Heart left ventricle (tissue), 16 donors: ENCODE results near the gene GFY. TPM values are rescaled to one million over a fixed set of nuclear protein-coding genes. Genes with fewer than 3 reads are reported as not detected.
"Not testable (repeated sequence)": the region's sequence is repeated elsewhere in the genome, so short reads cannot be mapped to it uniquely, and the experiment has no call there.

ENCODE experiments used
- ATAC-seq, 4 donors: fragments of 200-7000 bp; cut with Tn5 transposase; one replicate each; pipeline ENCODE4 v1.9.1; 2020 to 2022; ENCODE audit warnings: moderate library complexity in 4 of 4, mild to moderate bottlenecking in 3 of 4, moderate number of reproducible peaks in 1 of 4
- DNase-seq, 5 donors: peaks; one replicate each; pipeline ENCODE4 v3.0.0-alpha.2; 2020
- H3K27ac ChIP-seq, 12 donors: fragments of 200-600 bp; sonication (generic) in 4 of 12; one replicate each; pipeline versions ENCODE4 v1.5.0 to v1.8.0; 2016 to 2022; ENCODE audit warnings: mild to moderate bottlenecking in 2 of 12
- H3K27me3 ChIP-seq, 9 donors: fragments of 200-600 bp; sonication (generic) in 2 of 9; one replicate each; pipeline versions ENCODE4 v1.5.1 to v1.8.0; 2016 to 2022; ENCODE audit warnings: mild to moderate bottlenecking in 3 of 9
- H3K36me3 ChIP-seq, 9 donors: fragments of 200-600 bp; sonication (generic) in 2 of 9; one replicate each; pipeline versions ENCODE4 v1.5.0 to v1.8.0; 2018 to 2022; ENCODE audit warnings: mild to moderate bottlenecking in 2 of 9
- H3K4me1 ChIP-seq, 12 donors: fragments of 200-600 bp; sonication (generic) in 4 of 12; one replicate each; pipeline versions ENCODE4 v1.5.0 to v1.8.0; 2016 to 2022; ENCODE audit warnings: mild to moderate bottlenecking in 3 of 12
- H3K4me3 ChIP-seq, 12 donors: fragments of 200-600 bp; sonication (generic) in 4 of 12; one replicate each; pipeline versions ENCODE4 v1.5.0 to v1.8.0; 2017 to 2022; ENCODE audit warnings: mild to moderate bottlenecking in 9 of 12, moderate library complexity in 4 of 12
- H3K9me3 ChIP-seq, 12 donors: fragments of 200-600 bp; sonication (generic) in 4 of 12; one replicate each; pipeline versions ENCODE4 v1.5.0 to v1.8.0; 2016 to 2022; ENCODE audit warnings: mild to moderate bottlenecking in 1 of 12
- POLR2A ChIP-seq, 2 donors: fragments of 450-650 bp; IDR thresholded peaks; one replicate each; pipeline ENCODE4 v1.6.1; 2017; ENCODE audit warnings: antibody characterized with exemption in 2 of 2, mild to moderate bottlenecking in 2 of 2, moderate library complexity in 2 of 2
- WGBS, 4 donors: extraction: QIAGEN DNeasy Blood & Tissue Kit in 2 of 4; methylation state at CpG; one replicate each; pipeline versions ENCODE4 v1.1.5 to v1.1.7; 2013 to 2018; 5-methylcytosine and 5-hydroxymethylcytosine counted together
- intact Hi-C, 10 donors: fragments of 100-400 bp; cut with DNase I; formaldehyde crosslinking; loops; one replicate each; pipeline versions ENCODE4 v1.11.1 to v1.14.2; 2022
- polyA plus RNA-seq, 2 donors: library from polyadenylated mRNA; stranded (reverse); fragments of 200-250 nt; gene quantifications; one replicate each; pipeline ENCODE4 v1.2.3, GENCODE V29; 2013
- total RNA-seq, 9 donors: library from RNA; depleted of rRNA in 2 of 9; stranded (reverse); fragments of >200 nt in 2 of 9; fragmentation: NEBNext Ultra II Directional in 3 of 9; extraction: Animal tissue kit (Norgen Biotek cat#: 25700) in 3 of 9; gene quantifications; one replicate each; pipeline versions ENCODE4 v1.1.0 to v1.2.4, GENCODE V29; 2016 to 2023
- TF ChIP-seq, protein P1 (sequence below), 12 donors: fragments of 200-600 bp; sonication (generic) in 4 of 12; IDR thresholded peaks; one replicate each; pipeline versions ENCODE4 v1.5.0 to v1.8.0; 2018 to 2022; ENCODE audit warnings: antibody characterized with exemption in 12 of 12, mild to moderate bottlenecking in 5 of 12
- donor health status: ischemic (EF 13 %, LVEDD 7.1; RV severe dilation, severe dysfunction).
- donor health status: healthy with polysubstance abuse.
- donor health status: DM: no; HTN: yes; CAD: no.
- donor health status: DM: no; HTN: no; CAD: no.
- donor health status: ischemic (EF 25% LVEDD 6.9; RV normal size, moderate dysfunction).
- donor health status: ischemic (EF 25% LVEDD 5.7; RV mildly dilated, moderate dysfunction).
- donor health status: healthy.
- donor health status: DM: yes; HTN: yes; CAD: no.
- donor health status: ischemic (EF 35%, LVEDD 5.7; RV mildly dilated, moderate dysfunction).
- donor health status: nonischemic (EF 11% LVEDD 7.7; RV severe dilation, severe dysfunction).
- donor health status: DM: yes; HTN: yes; CAD: no.
- donor health status: PGD.
- donor health status: ischemic (EF 29% LVEDD 5.4; RV normal size, mild dysfunction).
- donor health status: nonischemic (EF 23%, LVEDD 6.1; RV moderate dilation, normal function).

GFY gene
- total and polyA plus RNA-seq, 11 donors = 0.12 TPM; not detected in 10

DNA sequence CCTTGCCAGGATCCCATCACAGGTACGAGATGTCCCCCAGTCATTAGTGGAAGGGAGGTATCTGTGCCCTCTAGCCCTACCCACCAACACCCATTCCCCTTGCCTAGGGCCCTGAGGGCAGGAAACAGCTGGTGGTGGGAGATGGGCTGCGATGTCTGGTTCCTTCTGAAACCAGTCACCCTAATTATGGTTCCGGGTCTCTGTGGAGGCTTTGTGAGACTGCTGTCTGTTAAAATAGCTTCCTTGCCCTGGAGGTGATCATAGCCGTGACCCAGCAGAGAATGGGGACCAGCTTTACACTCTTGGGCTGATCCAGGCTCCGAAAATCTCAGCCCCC is 33.3 kb downstream of the GFY start:
- WGBS, 4 donors = 88 to 97% (median 91%) methylated on average over 3 to 5 of the region's 5 CpGs
- H3K27ac ChIP-seq = peak overlapping the region in 6 of 12 donors; percentile 8 to 79 (median 42)
- H3K4me1 ChIP-seq = peaks cover 0 to 35% (median 8%) of the 10 kb centered on the region in 12 donors
- intact Hi-C loops = no loop called here
- DNase-seq (no peak), ATAC-seq (no peak)
- H3K27me3 ChIP-seq = no peaks in the 10 kb centered on the region
- no peak for TF ChIP-seq POLR2A (IDR thresholded peaks at IDR 0.05)
- TF ChIP-seq, protein P1, sequence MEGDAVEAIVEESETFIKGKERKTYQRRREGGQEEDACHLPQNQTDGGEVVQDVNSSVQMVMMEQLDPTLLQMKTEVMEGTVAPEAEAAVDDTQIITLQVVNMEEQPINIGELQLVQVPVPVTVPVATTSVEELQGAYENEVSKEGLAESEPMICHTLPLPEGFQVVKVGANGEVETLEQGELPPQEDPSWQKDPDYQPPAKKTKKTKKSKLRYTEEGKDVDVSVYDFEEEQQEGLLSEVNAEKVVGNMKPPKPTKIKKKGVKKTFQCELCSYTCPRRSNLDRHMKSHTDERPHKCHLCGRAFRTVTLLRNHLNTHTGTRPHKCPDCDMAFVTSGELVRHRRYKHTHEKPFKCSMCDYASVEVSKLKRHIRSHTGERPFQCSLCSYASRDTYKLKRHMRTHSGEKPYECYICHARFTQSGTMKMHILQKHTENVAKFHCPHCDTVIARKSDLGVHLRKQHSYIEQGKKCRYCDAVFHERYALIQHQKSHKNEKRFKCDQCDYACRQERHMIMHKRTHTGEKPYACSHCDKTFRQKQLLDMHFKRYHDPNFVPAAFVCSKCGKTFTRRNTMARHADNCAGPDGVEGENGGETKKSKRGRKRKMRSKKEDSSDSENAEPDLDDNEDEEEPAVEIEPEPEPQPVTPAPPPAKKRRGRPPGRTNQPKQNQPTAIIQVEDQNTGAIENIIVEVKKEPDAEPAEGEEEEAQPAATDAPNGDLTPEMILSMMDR (IDR thresholded peaks at IDR 0.05) = no peak
- H3K9me3 ChIP-seq = no peaks in the 10 kb centered on the region
- peaks cover 0 to 25% (median 14%) of the 10 kb centered on the region in 9 donors for H3K36me3 ChIP-seq
- H3K4me3 ChIP-seq = no peak overlapping the region

DNA sequence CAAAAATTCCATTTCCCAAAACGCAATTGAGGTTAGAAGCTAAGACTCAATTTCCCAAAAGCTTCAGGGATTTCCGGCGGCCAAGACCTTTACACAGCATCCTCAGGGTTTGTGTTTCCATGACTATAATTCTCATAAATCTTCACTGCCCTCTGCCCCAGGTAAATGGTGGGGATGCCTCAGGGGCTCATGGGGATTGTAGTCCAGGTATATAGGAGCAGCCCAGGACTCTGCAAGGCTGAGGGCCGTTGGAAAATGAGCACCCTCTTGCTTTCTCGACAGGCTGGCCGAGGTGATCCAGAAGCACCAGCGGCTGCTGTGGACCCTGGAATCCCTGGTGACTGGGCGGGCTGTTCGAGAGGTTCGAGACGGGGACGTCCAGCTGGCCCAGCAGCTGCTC is 34.2 kb downstream of the GFY start:
- no peaks in the 10 kb centered on the region for H3K9me3 ChIP-seq
- DNase-seq = no peak
- TF ChIP-seq POLR2A (IDR thresholded peaks at IDR 0.05) = no peak
- TF ChIP-seq, protein P1 (IDR thresholded peaks at IDR 0.05) = no peak
- no peak overlapping the region for H3K4me3 ChIP-seq
- peaks cover 0 to 27% (median 3%) of the 10 kb centered on the region in 12 donors for H3K4me1 ChIP-seq
- intact Hi-C loops = no loop called here
- H3K27me3 ChIP-seq = no peaks in the 10 kb centered on the region
- 92 to 94% (median 93%) methylated on average over 12 of the region's 12 CpGs for WGBS, 4 donors
- no peak for ATAC-seq
- H3K36me3 ChIP-seq = peaks cover 0 to 31% (median 18%) of the 10 kb centered on the region in 9 donors
- H3K27ac ChIP-seq = no peak overlapping the region

DNA sequence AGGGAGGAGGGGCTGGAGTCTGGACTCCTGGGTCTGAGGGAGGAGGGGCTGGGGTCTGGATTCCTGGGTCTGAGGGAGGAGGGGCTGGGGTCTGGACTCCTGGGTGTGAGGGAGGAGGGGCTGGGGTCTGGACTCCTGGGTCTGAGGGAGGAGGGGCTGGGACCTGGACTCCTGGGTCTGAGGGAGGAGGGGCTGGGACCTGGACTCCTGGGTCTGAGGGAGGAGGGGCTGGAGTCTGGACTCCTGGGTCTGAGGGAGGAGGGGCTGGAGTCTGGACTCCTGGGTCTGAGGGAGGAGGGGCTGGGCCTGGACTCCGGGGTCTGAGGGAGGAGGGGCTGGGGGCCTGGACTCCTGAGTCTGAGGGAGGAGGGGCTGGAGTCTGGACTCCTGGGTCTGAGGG is 35.9 kb downstream of the GFY start:
- ATAC-seq, H3K27ac ChIP-seq, intact Hi-C loops, H3K4me3 ChIP-seq, H3K9me3 ChIP-seq, H3K27me3 ChIP-seq, DNase-seq: not testable (repeated sequence)
- peaks cover 0 to 16% (median 2%) of the 10 kb centered on the region in 12 donors for H3K4me1 ChIP-seq
- WGBS, 4 donors = 0% methylated on average over 1 of the region's 1 CpG; no CpG with 5 or more reads in 3 of the 4 donors
- H3K36me3 ChIP-seq = peaks cover 0 to 47% (median 21%) of the 10 kb centered on the region in 9 donors

DNA sequence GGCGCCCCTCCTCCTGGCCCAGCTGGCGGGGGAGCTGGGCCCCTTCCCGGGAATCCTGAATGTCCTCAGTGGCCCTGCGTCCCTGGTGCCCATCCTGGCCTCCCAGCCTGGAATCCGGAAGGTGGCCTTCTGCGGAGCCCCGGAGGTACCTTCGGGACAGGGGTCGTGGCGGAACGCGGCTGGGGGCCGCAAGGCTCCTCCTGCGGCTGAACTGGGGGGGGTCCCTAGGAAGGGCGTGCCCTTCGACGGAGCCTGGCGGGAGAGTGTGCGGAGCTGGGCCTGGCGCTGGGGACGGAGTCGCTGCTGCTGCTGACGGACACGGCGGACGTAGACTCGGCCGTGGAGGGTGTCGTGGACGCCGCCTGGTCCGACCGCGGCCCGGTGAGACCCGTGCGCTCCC is 36.5 kb downstream of the GFY start:
- peaks cover 0 to 11% (median 0%) of the 10 kb centered on the region in 12 donors for H3K4me1 ChIP-seq
- TF ChIP-seq POLR2A (IDR thresholded peaks at IDR 0.05) = no peak
- TF ChIP-seq, protein P1 (IDR thresholded peaks at IDR 0.05) = no peak
- no peaks in the 10 kb centered on the region for H3K9me3 ChIP-seq
- ATAC-seq = no peak
- no peak overlapping the region for H3K4me3 ChIP-seq
- no peaks in the 10 kb centered on the region for H3K27me3 ChIP-seq
- 97 to 98% (median 97%) methylated on average over 34 to 37 of the region's 37 CpGs for WGBS, 4 donors
- intact Hi-C loops = no loop called here
- no peak for DNase-seq
- H3K36me3 ChIP-seq = peaks cover 0 to 52% (median 22%) of the 10 kb centered on the region in 9 donors
- H3K27ac ChIP-seq = no peak overlapping the region

DNA sequence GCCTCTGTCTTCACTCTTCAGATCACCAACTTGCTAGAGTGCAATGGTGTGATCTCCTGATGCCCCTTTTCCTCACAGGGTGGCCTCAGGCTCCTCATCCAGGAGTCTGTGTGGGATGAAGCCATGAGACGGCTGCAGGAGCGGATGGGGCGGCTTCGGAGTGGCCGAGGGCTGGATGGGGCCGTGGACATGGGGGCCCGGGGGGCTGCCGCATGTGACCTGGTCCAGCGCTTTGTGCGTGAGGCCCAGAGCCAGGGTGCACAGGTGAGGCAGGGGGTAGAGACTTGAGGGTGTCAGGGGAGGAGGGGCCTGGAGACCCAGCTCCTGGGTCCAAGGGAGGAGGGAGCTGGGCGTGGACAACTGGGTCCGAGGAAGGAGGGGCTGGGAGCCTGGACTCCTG is 37.3 kb downstream of the GFY start:
- H3K4me1 ChIP-seq = peaks cover 0 to 4% (median 0%) of the 10 kb centered on the region in 12 donors
- H3K27ac ChIP-seq = no peak overlapping the region
- DNase-seq = no peak
- no peak for ATAC-seq
- TF ChIP-seq, protein P1 (IDR thresholded peaks at IDR 0.05) = no peak
- TF ChIP-seq POLR2A (IDR thresholded peaks at IDR 0.05) = no peak
- no peak overlapping the region for H3K4me3 ChIP-seq
- 87 to 90% (median 88%) methylated on average over 12 of the region's 12 CpGs for WGBS, 4 donors
- no peaks in the 10 kb centered on the region for H3K27me3 ChIP-seq
- H3K36me3 ChIP-seq = peaks cover 0 to 59% (median 24%) of the 10 kb centered on the region in 9 donors
- intact Hi-C loops = no loop called here
- no peaks in the 10 kb centered on the region for H3K9me3 ChIP-seq
